ENCODE data around the gene ADPRS. TPM values are rescaled to one million over a fixed set of nuclear protein-coding genes. Genes with fewer than 3 reads are reported as not detected.

ADPRS gene
- total RNA-seq (2014; rRNA removed) (75.9 and 83.0 TPM in 2 replicates), Bru-seq, nascent RNA (percentile 84 among the genes with signal in this experiment), BruChase-seq, experiment 1, labeled RNA remaining after a 6-hour chase (percentile 84 among the genes with signal in this experiment), BruChase-seq, experiment 2, labeled RNA remaining after a 2-hour chase (percentile 90 among the genes with signal in this experiment)
- long read RNA-seq, transcript ADPRHL2-201 (6 exons, 1,668 nt), result major isoform, 120 of 149 reads
- long read RNA-seq, partial matches to known transcripts, result 21 of 149 reads
- long read RNA-seq, other reads (novel, unspliced or antisense), result 8 of 149 reads

- Histone ChIP-seq H3K9ac (ENCODE audit: low read length) (peak within 1 kb of the TSS; percentile 94), H3K36me3 (ENCODE audit: low read depth, low read length) (peaks cover 21% of the 10 kb centered on the region; the same call in 1 of the 2 replicates), H3K9me2 (replicated peaks; ENCODE audit: low read length) (no peaks in the 10 kb centered on the region), H3K4me2 (ENCODE audit: low read length) (peak within 1 kb of the TSS; percentile 95), H3K9me3 (ENCODE audit: low read length) (no peaks in the 10 kb centered on the region), H3F3A (ENCODE audit: low read length, unreplicated experiment) (no peaks in the 10 kb centered on the region), H3K27me3 (ENCODE audit: low read length) (no peaks in the 10 kb centered on the region), H3K4me3 (ENCODE audit: low read length) (peak within 1 kb of the TSS; percentile 99), H2AFZ (ENCODE audit: low read length) (peak within 1 kb of the TSS; percentile 98), H3K79me2 (ENCODE audit: low read length) (peaks cover 28% of the 10 kb centered on the region), H4K20me1 (ENCODE audit: low read length) (no peaks in the 10 kb centered on the region), H3K27ac (ENCODE audit: low read length) (peak within 1 kb of the TSS; percentile 50), H3K4me1 (ENCODE audit: insufficient read depth, low read length) (peaks cover 13% of the 10 kb centered on the region; the same call in 1 of the 2 replicates)
- TF ChIP-seq EZH2 (IDR thresholded peaks at IDR 0.05; ENCODE audit: low read length, unreplicated experiment), result no peak
- no peak for TF ChIP-seq EZH2phosphoT487 (IDR thresholded peaks at IDR 0.05; ENCODE audit: borderline replicate concordance, low read length)
- peak; percentile 95 for TF ChIP-seq CTCF (conservative IDR thresholded peaks at IDR 0.05; ENCODE audit: low read depth, low read length)
- POLR2A ChIA-PET (ENCODE audit: unreplicated experiment), result interaction anchor here (0.5 kb wide), 1 partner anchor 61 kb away, joined by 3 read pairs; no protein-coding TSS in a partner anchor
- CTCF ChIA-PET, result no interaction called here
- peak; percentile 88 for DNase-seq
- no TSS peak for BruUV-seq (replicated peaks)
- peak; percentile 91 for ATAC-seq
- intact Hi-C loops (cut with micrococcal nuclease), result loop anchor here (5.0 to 10.0 kb wide), 2 partner anchors 154 to 231 kb away; partner anchors contain the start of gene AGO3
Measured at GRCh38 chr1:36088577-36089392, at the start of gene ADPRS. ADPRS (plus strand) TSS chr1:36088892; CDS start chr1:36088905, 13 bp downstream.

- no peak for DNase-seq
- no peaks in the 10 kb centered on the region for H4K20me1 ChIP-seq (ENCODE audit: low read length)
- BruUV-seq (replicated peaks), result no TSS peak
- ChIA-PET CTCF (no interaction called here), POLR2A (ENCODE audit: unreplicated experiment) (no interaction called here)
- peaks cover under 1% of the 10 kb centered on the region for H3K4me1 ChIP-seq (ENCODE audit: insufficient read depth, low read length)
- no peak for ATAC-seq
- H3K9me3 ChIP-seq (ENCODE audit: low read length), result no peaks in the 10 kb centered on the region
- no peaks in the 10 kb centered on the region for H3K79me2 ChIP-seq (ENCODE audit: low read length)
- no peak overlapping the region for H3K27ac ChIP-seq (ENCODE audit: low read length)
- intact Hi-C loops (cut with micrococcal nuclease), result no loop called here
- peaks cover 13% of the 10 kb centered on the region; the same call in 1 of the 2 replicates for H3K36me3 ChIP-seq (ENCODE audit: low read depth, low read length)
- no peak overlapping the region for H2AFZ ChIP-seq (ENCODE audit: low read length)
- TF ChIP-seq CTCF (conservative IDR thresholded peaks at IDR 0.05; ENCODE audit: low read depth, low read length) (no peak), EZH2 (IDR thresholded peaks at IDR 0.05; ENCODE audit: low read length, unreplicated experiment) (no peak), EZH2phosphoT487 (IDR thresholded peaks at IDR 0.05; ENCODE audit: borderline replicate concordance, low read length) (no peak)
- H3K9me2 ChIP-seq (replicated peaks; ENCODE audit: low read length), result no peaks in the 10 kb centered on the region
- H3K4me2 ChIP-seq (ENCODE audit: low read length), result no peak overlapping the region
- no peaks in the 10 kb centered on the region for H3K27me3 ChIP-seq (ENCODE audit: low read length)
- no peak overlapping the region for H3K4me3 ChIP-seq (ENCODE audit: low read length)
- H3K9ac ChIP-seq (ENCODE audit: low read length), result no peak overlapping the region
- H3F3A ChIP-seq (ENCODE audit: low read length, unreplicated experiment), result no peaks in the 10 kb centered on the region
Measured at GRCh38 chr1:36040238-36040637, 48.5 kb upstream of the ADPRS start.

Measured in PC-3 (cell line).